Upper lobe of left lung (tissue), 4 donors: Measurements from ENCODE around the gene GPD1L.

Source experiments
- CTCF ChIP-seq, 6 experiments: fragments of 450-650 bp in 4 of 6; fragments of 200-600 bp in 2 of 6; sonication (generic) in 2 of 6; IDR thresholded peaks; one replicate each; pipeline ENCODE4 v1.5.1; 2016 to 2019; ENCODE audit warnings: antibody characterized with exemption in 6 of 6
- EP300 ChIP-seq, 4 donors: sonication (generic); formaldehyde crosslinking; IDR thresholded peaks; one replicate each; pipeline ENCODE4 v1.5.1; 2017; ENCODE audit warnings: antibody characterized with exemption in 4 of 4, control low read depth in 2 of 4
- POLR2A ChIP-seq, 4 donors: fragments of 450-650 bp; IDR thresholded peaks; one replicate each; pipeline ENCODE4 v1.5.1; 2016 to 2017; ENCODE audit warnings: antibody characterized with exemption in 4 of 4, mild to moderate bottlenecking in 2 of 4

GRCh38 chr3:32153414-32154204, 47.2 kb downstream of the GPD1L start:
- TF ChIP-seq CTCF (IDR thresholded peaks at IDR 0.05) (no peak), POLR2A (IDR thresholded peaks at IDR 0.05) (no peak), EP300 (IDR thresholded peaks at IDR 0.05) (no peak)
